NCI-H69 (cell line): ENCODE measurements around the gene CRNN.

Experiments
- DNase-seq: peaks from one replicate; lab custom pipeline; 2025; lab: John Stamatoyannopoulos, UW

CRNN gene

GRCh38 chr1:152419917-152420316 is 5.9 kb upstream of the CRNN start:
- DNase-seq: no peak

- no peak for DNase-seq
These were observed 1.6 kb upstream of the CRNN start for GRCh38 chr1:152415454-152416227.

DNA sequence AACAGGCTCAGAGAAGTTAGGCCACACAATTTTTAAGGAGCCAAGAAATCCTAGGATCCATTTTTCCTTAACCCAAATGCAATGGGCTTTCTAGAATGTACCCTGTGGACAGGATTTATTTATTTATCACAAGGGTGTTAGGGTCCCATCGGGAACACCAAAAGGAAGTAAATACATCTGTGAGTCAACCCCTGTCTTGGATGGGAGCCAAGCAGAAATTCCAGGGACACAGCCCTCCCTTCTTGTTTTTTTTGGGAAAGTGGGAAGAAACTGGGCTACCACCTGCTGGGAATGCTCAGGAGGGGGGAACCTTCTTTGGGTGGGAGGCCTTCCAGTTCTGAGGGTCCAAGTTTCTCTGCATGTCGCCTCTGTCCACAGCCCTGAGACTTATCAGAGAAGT is 1.3 kb downstream of the CRNN start:
- DNase-seq: no peak

DNA sequence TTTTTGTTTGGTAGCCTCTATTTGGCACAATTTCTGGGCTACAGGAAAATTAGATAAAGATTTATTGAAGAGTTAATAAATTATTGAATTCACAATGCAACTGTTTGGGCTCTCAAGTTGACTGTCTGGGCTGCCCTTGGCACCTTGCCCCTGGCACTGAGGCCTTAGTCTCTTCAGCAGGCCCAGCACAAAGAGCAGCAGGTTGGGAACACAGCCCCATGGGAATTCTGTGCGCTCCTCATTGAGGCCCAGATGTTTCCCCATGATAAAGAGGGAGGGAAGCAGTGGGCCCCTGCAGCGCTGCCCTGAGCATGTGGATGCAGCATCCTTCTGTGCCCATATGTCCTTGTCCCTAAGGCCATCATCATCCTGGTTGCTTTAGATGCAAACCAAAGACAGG is 2.9 kb downstream of the CRNN start:
- peak; percentile 7 for DNase-seq

- DNase-seq: no peak
These were observed 3.5 kb downstream of the CRNN start for GRCh38 chr1:152410599-152410998.

- DNase-seq: no peak
These were observed 4.0 kb downstream of the CRNN start for GRCh38 chr1:152410028-152410427.

GRCh38 chr1:152408664-152409063 is 5.4 kb downstream of the CRNN start:
- DNase-seq: no peak

DNA sequence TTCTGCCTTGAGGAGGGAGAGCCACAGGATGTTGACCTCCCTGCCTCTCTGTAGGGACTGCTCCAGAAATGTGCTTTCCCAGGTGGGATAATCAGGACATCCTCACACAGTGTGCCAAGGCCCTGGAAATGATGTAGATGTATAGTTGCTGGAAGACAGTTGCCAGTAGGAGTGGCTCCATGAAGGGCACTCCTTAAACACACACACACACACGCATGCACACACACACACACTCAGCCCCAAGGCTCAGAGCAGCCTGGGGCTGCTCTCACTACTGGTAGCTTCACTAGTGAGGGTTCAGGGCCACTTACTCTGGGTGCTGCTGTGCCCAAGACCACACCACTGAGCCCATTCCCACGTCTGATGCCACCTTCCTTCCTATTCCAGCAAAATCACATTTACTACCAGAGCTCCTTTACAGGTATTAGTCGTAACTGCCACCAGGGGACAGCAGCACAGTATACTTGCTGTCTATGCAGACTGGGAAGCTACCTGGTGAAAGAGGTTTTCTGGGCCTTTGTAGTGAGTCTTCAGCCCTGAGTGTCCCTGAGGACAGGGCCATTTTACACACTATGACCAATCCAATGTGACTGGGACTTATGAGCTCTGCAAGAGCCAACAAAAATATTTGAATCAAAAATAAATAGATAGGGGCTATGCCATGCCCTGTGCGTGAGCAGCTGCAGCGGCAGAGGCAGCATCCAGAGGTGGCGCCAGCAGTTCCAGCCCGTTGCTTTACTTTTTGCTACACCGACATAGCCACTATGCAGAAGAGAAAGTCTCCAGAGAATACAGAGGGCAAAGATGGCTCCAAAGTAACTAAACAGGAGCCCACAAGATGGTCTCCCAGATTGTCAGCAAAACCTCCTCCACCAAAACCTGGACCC is 15.0 kb downstream of the CRNN start:
- DNase-seq: peak; percentile 10

GRCh38 chr1:152397474-152397873 is 16.6 kb downstream of the CRNN start:
- DNase-seq: no peak

DNA sequence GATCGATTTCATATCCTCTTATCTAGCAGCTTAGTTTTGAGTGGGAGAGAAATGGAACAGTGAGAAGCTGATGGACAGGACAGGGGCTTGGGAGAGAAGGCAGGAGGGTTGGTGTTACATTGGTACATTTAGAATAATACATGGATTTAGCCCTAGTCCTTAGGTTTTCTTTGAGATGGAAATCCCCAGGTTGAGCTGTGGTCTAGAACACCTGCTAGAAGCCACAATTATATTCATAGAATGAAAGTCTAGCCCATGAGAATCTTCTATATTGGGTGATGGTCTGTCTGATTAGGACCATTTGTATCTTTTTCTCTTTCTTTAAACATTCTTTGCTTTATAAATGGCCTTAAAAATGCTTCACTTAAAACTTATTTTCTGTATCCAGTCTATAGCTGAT is 19.9 kb downstream of the CRNN start:
- DNase-seq: no peak

DNA sequence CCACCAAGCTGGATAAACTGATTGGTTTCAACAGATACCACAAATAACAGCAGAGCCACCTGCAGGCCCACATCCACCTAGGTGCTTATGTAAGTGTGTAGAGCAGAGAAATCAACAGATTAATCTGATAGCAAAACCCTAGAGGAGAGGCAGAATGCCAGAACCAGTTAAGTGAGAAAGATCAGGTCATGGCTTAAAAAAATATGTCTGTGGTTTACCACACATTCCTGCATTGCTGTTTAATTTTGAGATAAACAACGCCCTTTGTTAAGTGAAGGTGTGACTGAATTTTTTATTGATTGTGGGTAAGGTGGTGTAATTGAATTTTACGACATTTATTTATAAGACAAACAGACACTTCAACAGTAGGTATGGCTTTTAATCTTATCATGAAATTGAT is 21.2 kb downstream of the CRNN start:
- no peak for DNase-seq

GRCh38 chr1:152388889-152389288 is 25.2 kb downstream of the CRNN start:
- no peak for DNase-seq

DNA sequence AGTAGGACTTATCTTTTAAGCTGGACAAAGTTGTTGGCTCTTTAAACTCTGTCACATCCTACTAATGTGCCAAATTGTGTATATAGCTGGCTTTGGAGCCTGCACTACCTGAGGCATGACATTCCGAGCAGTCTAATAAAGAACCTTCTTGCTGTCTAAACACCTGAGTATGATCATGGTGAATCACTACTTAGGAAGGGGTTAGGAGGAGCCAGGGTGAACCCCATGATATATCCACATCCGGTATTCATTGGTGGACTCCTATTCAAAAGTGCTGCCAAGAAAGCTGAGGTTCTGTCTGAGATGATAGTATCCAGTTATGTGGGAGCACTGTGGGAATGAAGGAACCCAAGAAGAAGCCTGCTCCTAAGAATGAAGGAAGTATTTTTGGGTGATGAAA is 27.1 kb downstream of the CRNN start:
- DNase-seq: no peak

GRCh38 chr1:152380932-152381331 is 33.1 kb downstream of the CRNN start:
- DNase-seq: no peak

GRCh38 chr1:152374451-152374850 is 39.6 kb downstream of the CRNN start:
- no peak for DNase-seq

- DNase-seq: no peak
These were observed 41.4 kb downstream of the CRNN start for GRCh38 chr1:152372672-152373071.

GRCh38 chr1:152367436-152367835 is 46.6 kb downstream of the CRNN start:
- DNase-seq: no peak

DNA sequence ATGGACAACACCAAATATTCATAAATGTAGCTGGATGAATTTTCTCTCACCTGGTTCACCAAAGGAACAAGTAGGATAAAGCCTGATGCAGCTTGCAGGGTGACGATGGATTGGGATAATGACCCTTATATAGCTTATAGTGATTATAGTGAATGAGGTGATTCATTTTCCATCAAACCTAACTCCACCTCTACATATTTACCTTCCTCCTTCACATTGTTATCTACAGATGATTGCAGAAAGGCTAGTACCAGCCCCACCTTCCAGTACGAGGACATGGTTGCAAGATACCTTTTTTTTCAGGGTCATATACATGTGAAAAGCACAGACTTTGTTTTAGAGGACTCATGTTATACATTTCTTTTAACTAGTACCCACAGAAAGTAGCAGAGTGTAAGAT is 54.2 kb downstream of the CRNN start, which contains the start of gene FLG2:
TSS of gene FLG2 (minus strand) at position 101 of the 400 bp plus-strand sequence. CDS start 1,122 bp downstream, outside the sequence.
- DNase-seq: no peak
